ENCODE results near the gene SLC25A19. TPM values are rescaled to one million over a fixed set of nuclear protein-coding genes. Genes with fewer than 3 reads are reported as not detected.

The SLC25A19 gene
- polyA plus RNA-seq, 1 experiment = 3.5 TPM

DNA sequence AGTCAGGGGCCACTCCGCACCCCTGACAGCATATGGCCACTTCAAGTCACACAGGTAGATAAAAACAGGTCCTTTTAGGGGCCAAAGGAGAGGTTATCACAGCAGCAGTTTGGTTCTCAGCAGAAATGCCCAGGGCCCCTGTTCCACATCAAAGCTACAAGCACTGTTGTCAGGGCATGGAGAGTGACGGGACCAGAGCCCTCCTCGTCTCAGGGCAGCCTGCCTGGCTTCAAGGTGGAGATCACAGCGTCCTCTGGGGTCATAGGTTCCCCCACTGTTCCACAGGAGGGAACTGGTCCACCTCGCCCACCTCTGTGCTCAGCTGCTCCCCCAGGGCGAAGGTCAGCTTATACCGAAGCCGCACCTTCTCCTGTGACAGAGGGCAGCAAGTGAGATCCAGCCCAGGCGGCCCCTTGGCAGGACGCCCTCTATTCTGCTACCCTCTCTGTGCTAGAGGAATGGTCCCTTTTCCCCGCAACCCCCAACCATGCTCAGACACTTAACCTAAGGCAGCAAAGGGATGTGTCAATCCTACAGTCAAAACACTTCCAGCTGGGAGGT is 51.1 kb downstream of the SLC25A19 start:
- TF ChIP-seq, protein P1, sequence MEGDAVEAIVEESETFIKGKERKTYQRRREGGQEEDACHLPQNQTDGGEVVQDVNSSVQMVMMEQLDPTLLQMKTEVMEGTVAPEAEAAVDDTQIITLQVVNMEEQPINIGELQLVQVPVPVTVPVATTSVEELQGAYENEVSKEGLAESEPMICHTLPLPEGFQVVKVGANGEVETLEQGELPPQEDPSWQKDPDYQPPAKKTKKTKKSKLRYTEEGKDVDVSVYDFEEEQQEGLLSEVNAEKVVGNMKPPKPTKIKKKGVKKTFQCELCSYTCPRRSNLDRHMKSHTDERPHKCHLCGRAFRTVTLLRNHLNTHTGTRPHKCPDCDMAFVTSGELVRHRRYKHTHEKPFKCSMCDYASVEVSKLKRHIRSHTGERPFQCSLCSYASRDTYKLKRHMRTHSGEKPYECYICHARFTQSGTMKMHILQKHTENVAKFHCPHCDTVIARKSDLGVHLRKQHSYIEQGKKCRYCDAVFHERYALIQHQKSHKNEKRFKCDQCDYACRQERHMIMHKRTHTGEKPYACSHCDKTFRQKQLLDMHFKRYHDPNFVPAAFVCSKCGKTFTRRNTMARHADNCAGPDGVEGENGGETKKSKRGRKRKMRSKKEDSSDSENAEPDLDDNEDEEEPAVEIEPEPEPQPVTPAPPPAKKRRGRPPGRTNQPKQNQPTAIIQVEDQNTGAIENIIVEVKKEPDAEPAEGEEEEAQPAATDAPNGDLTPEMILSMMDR (IDR thresholded peaks at IDR 0.05; ENCODE audit: low read depth, low read length) = no peak
- Histone ChIP-seq H3K9me3 (ENCODE audit: control insufficient read depth, insufficient read depth, low read length) (no peaks in the 10 kb centered on the region), H3K4me3 (ENCODE audit: low read depth, low read length) (no peak overlapping the region), H3K27me3 (ENCODE audit: control insufficient read depth, insufficient read depth, low read length) (no peaks in the 10 kb centered on the region), H3K27ac (ENCODE audit: low read depth, low read length) (no peak overlapping the region)
- POLR2A ChIA-PET = no interaction called here
- CTCF ChIA-PET = interaction anchor here (0.8 to 2.2 kb wide), 5 partner anchors 9 to 178 kb away, joined by 3 to 16 read pairs (median 7); no protein-coding TSS in a partner anchor
- no peak for DNase-seq (ENCODE audit: low read depth, low spot score)

DNA sequence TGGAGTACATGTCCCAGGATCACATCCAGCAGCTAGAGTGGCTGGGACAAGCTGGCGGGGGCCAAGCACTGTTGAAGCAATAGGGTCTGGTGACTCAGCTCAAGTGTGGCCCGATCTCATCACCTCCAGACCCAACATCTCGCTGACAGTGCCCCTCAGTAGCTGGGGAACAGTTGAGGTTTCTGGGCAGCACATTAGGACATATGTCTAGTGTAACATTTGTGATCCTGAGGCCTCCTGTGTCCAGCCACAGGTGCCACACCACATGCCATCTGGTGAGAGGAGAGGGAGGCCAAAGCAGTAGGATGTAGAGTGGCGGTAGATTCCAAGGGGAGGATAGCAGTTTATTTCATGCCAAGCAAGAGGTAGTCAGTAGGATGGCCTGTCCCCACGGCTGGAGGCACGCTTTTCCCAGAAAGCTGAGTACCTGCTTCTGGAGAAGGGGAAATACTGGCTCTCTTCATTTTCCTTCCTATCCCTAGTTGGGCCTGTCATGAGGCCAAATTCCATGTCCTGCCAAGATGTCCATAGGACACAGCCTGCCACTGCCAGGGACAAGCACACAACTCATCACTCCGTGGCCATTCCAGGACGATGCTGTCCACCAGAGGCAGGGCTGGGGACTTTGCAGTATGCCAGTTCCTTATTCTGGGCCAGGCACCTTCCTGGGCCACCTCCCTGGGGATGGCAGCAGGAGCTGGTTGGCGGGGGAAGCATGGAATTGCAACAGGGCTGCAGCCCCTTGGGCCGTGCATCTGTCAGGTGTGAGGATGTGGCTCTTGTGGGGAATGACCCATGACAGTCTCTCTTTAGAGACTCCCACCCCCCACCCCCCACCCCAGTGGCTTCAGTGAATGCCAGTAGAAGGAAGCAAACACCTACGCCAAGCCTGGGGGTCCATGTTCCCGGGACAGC is 51.9 kb downstream of the SLC25A19 start:
- TF ChIP-seq, protein P1 (IDR thresholded peaks at IDR 0.05; ENCODE audit: low read depth, low read length) = no peak
- ChIA-PET CTCF (interaction anchor here (0.6 to 1.9 kb wide), 6 partner anchors 8 to 177 kb away, joined by 3 to 9 read pairs (median 4); no protein-coding TSS in a partner anchor), POLR2A (no interaction called here)
- no peak for DNase-seq (ENCODE audit: low read depth, low spot score)
- no peaks in the 10 kb centered on the region for H3K27me3 ChIP-seq (ENCODE audit: control insufficient read depth, insufficient read depth, low read length)
- H3K4me3 ChIP-seq (ENCODE audit: low read depth, low read length) = no peak overlapping the region
- no peaks in the 10 kb centered on the region for H3K9me3 ChIP-seq (ENCODE audit: control insufficient read depth, insufficient read depth, low read length)
- no peak overlapping the region for H3K27ac ChIP-seq (ENCODE audit: low read depth, low read length)

DNA sequence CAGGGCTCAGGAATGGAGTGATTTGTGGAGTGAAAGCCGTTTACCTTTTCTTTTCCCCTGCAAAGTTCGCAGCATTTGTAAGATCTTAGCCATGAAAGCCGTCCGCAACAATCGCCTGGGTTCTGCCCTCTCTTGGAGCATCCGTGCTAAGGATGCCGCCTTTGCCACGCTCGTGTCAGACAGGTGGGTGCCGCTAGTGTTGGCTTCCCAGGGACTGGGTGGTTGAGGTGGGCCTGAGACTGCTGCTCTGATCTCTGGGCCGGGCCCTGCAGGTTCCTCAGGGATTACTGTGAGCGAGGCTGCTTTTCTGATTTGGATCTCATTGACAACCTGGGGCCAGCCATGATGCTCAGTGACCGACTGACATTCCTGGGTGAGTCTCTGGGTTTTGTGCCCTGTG is 56.4 kb downstream of the SLC25A19 start:
- H3K9me3 ChIP-seq (ENCODE audit: control insufficient read depth, insufficient read depth, low read length) = no peaks in the 10 kb centered on the region
- POLR2A ChIA-PET = no interaction called here

DNA sequence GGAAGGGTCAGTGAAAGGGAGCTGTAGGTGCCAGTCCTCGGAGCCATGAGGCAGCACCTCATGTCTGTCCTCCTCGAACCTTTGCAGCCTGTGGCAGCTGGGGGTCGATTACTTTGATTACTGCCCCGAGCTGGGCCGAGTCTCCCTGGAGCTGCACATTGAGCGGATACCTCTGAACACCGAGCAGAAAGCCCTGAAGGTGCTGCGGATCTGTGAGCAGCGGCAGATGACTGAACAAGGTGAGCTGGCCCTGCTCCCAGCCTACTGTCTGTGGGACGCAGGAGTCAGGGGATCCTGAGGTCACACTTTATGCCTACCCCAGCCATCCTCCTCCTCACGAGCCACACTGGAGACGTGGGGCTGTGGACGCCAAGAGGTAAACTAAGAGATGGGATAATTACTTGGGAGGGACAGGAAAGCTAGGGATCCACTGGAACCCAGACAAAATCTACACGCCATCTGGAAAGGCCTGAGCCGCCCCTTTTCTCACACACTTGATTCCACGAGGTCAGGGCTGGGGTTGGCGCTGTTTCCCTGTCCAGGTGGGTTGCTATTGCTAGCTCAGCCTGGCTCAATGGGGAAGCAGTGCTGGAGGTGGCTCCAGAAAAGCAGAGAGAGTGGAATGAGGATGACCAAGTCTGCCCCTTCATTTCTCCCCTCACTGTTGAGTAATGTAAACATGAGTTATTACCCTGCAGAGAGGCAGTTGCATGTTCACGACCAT is 57.3 kb downstream of the SLC25A19 start:
- ChIA-PET POLR2A (interaction anchor here (0.5 kb wide), 1 partner anchor 31 kb away, joined by 5 read pairs; no protein-coding TSS in a partner anchor), CTCF (interaction anchor here (1.0 to 1.1 kb wide), 2 partner anchors 9 to 39 kb away, joined by 3 to 6 read pairs; partner anchors contain the start of gene MIF4GD)
- H3K9me3 ChIP-seq (ENCODE audit: control insufficient read depth, insufficient read depth, low read length) = no peaks in the 10 kb centered on the region
- H3K27ac ChIP-seq (ENCODE audit: low read depth, low read length) = no peak overlapping the region
- no peak for DNase-seq (ENCODE audit: low read depth, low spot score)
- TF ChIP-seq, protein P1 (IDR thresholded peaks at IDR 0.05; ENCODE audit: low read depth, low read length) = no peak
- H3K4me3 ChIP-seq (ENCODE audit: low read depth, low read length) = no peak overlapping the region
- no peaks in the 10 kb centered on the region for H3K27me3 ChIP-seq (ENCODE audit: control insufficient read depth, insufficient read depth, low read length)

More for the DNA sequence above, 56.4 kb downstream of the SLC25A19 start:
- H3K27ac ChIP-seq (ENCODE audit: low read depth, low read length) = no peak overlapping the region
- CTCF ChIA-PET = interaction anchor here (1.0 kb wide), 1 partner anchor 38 kb away, joined by 3 read pairs; the partner anchor contains the start of gene MIF4GD
- no peak overlapping the region for H3K4me3 ChIP-seq (ENCODE audit: low read depth, low read length)
- TF ChIP-seq, protein P1 (IDR thresholded peaks at IDR 0.05; ENCODE audit: low read depth, low read length) = no peak
- no peak for DNase-seq (ENCODE audit: low read depth, low spot score)
- H3K27me3 ChIP-seq (ENCODE audit: control insufficient read depth, insufficient read depth, low read length) = no peaks in the 10 kb centered on the region
